ENCODE data around the gene FOXI1.
"Not testable (repeated sequence)": the region's sequence is repeated elsewhere in the genome, so short reads cannot be mapped to it uniquely, and the experiment has no call there.

Gene FOXI1

GRCh38 chr5:170092455-170093101, 13.1 kb upstream of the FOXI1 start:
- DNase-seq (ENCODE audit: low read depth in 2 of 2, low spot score in 1 of 2), result no peak

DNA sequence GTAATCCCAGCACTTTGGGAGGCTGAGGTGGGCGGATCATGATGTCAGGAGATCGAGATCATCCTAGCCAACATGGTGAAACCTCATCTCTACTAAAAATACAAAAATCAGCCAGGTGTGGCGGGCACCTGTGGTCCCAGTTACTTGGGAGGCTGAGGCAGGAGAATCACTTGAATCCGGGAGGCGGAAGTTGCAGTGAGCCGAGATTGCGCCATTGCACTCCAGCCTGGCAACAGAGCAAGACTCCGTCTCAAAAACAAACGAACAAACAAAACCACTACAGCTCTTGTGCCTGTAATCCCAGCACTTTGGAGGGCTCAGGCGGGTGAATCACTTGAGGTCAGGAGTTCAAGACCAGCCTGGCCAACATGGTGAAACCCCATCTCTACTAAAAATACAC, 11.4 kb upstream of the FOXI1 start:
- DNase-seq (ENCODE audit: low read depth in 2 of 2, low spot score in 1 of 2), result not testable (repeated sequence)

GRCh38 chr5:170095646-170096045, 10.1 kb upstream of the FOXI1 start:
- no peak for DNase-seq (ENCODE audit: low read depth in 2 of 2, low spot score in 1 of 2)

GRCh38 chr5:170097934-170098333, 7.8 kb upstream of the FOXI1 start:
- no peak for DNase-seq (ENCODE audit: low read depth in 2 of 2, low spot score in 1 of 2)

DNA sequence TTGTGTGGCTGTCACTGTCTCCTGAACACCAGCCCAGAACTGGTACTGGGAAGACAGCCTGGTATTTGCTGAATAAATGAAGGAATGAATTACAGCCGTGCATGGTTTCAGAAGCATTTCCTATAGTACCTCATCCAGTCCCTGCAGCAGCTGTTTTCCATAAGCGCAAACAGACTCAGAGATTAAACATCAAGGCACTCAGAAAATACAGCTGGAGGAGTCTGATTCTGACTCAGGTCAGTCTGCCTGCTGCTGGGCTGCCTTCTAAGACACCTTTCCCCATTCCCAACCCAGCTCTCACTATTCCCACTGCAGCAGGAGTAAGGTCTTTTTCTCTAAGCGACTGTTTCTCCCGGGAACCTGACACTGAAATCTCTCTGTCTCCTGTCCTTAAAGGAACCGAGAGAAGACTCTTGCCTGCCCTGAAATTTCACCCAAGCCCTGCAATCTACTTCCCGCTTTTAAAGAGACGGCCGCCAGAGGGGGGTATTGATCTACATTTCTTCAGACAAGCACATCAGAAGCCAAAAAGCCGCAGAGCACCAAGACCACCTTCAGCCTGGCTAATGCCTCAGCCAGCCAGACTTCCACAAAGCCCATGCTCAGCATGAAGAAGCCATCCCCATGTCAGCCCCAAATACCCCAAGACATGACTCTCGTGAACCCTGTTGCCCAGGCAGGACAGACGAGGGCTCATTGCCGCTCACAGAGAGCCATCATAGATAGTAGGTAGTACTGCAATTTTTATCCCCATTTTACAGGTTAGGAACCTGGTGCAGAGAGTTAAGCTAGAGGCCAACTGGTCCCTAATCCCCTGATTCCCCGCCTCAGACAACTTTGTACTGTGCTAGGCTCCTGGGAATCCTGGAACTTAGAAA, 5.4 kb upstream of the FOXI1 start:
- peak; percentile 22 to 51 for DNase-seq (ENCODE audit: low read depth in 2 of 2, low spot score in 1 of 2)

DNA sequence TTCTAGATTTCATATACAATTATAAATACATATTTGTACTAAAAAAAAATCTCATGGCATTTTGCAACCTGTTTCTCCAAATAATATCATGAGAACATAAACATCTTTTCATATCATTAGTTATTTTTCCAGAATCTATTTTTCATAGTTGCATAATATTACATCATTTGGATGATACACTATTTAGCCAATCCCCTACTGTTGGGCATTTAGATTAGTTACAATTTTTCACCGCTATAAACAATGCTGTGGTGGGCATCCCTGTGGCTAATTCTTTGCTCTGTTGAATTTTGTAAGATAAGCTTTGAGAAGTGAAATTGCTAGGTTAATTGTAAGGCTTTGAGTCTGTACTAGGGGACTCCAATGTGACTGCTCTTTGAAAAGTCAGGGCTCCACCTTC, 2.2 kb upstream of the FOXI1 start:
- no peak for DNase-seq (ENCODE audit: low read depth in 2 of 2, low spot score in 1 of 2)

DNA sequence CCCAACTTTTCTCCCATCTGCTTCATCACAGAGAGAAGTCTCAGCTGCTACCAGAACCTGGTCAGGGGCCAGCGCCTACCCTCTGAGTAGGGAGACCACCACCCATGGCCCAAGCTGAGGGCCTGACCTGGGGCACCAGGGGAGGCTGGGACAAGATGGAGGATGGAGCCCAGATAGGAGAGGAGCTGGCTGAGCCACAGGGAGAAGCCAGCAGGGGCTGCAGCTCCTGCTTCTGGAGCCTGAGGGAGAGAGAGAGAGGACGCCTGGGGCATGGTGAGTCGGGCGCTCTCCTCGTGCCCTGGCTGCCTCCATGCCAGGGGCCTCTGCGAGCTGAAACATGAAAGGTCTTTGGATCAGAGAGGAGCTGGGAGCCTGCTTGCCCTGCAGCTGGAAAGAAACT, 1.4 kb upstream of the FOXI1 start:
- DNase-seq (ENCODE audit: low read depth in 2 of 2, low spot score in 1 of 2), result no peak

- DNase-seq (ENCODE audit: low read depth in 2 of 2, low spot score in 1 of 2), result no peak
Measured at GRCh38 chr5:170104710-170105109, 987 bp upstream of the FOXI1 start.

DNA sequence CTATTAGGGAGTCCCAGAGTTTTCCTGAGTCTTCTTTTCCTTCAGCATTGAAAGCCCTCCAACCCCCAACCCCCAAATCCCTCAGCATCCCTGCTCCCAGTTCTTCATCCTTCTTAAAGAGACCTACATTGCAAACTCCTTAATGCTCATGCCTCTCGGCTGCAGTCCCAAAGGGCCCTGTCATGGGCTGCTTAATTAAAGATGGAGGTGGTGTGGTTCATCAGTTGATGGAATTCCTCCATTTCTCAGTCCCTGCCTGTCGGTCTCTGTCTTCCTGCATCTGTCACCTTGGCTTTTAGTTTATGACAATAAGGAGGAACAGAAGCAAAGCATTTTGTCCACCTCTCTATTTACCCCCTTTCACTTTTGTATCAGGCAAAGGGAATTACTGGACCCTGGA, 2.0 kb downstream of the FOXI1 start:
- DNase-seq (ENCODE audit: low read depth in 2 of 2, low spot score in 1 of 2), result no peak

- DNase-seq (ENCODE audit: low read depth in 2 of 2, low spot score in 1 of 2), result no peak
Measured at GRCh38 chr5:170108266-170108785, 2.6 kb downstream of the FOXI1 start.

- no peak for DNase-seq (ENCODE audit: low read depth in 2 of 2, low spot score in 1 of 2)
Measured at GRCh38 chr5:170109059-170110031, 3.6 kb downstream of the FOXI1 start.

- DNase-seq (ENCODE audit: low read depth in 2 of 2, low spot score in 1 of 2), result no peak
Measured at GRCh38 chr5:170110403-170111087, 4.8 kb downstream of the FOXI1 start.

- DNase-seq (ENCODE audit: low read depth in 2 of 2, low spot score in 1 of 2), result no peak
Measured at GRCh38 chr5:170111088-170111785, 5.5 kb downstream of the FOXI1 start.

- no peak for DNase-seq (ENCODE audit: low read depth in 2 of 2, low spot score in 1 of 2)
Measured at GRCh38 chr5:170112876-170113521, 7.3 kb downstream of the FOXI1 start.

DNA sequence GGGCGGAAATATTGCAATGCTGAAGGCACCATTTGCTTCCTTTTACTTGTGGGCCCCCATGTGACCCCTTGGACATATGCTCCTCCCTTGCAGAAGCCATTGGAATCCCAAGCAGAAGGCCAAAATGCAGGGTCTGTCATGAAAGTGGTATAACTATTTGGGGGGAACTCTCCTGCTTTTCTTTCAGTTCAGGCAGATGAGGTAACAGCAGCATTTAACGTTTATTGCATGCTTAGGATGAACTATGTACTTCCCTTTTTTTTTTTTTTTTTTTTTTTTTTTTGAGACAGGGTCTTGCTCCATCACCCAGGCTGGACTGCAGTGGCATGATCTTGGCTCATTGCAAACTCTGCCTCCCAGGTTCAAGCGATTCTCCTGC, 7.8 kb downstream of the FOXI1 start:
- no peak for DNase-seq (ENCODE audit: low read depth in 2 of 2, low spot score in 1 of 2)

DNA sequence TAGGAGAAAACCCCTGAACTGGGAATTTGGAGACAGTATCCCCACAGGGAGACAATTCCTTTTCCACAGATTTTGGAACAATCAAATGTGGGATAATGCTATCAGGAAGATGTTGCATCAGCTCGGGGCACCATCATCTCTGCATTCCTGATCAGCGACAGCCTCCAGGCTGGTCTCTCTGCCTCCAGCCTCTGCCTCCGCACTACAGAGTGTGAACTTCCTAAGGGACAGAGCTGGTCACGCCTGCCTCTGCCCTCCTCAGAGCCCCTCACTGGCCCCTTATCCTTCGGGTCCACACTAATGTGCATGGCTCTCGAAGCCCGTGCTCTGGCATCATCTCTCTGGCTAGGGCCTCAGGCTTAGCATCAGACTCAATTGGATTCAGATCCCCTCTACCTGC, 8.6 kb downstream of the FOXI1 start:
- no peak for DNase-seq (ENCODE audit: low read depth in 2 of 2, low spot score in 1 of 2)

DNA sequence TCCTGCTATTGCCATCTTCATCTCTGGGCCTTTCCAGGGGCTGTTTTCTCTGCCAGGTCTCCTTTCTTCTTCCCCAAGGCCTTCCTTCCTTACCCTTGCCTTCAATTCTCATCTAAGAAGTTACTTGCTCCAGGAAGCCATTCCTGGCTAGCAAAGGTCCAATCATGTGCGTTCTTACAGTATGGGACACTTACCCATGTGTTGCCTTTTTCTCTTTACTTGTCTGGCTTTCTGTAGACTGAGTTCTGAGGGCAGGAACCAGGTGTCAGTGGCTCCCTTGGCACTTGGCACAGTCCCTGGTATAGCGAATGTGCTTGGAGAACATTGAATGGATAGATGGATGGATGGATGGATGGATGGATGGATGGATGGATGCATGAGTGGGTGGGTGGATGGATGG, 10.2 kb downstream of the FOXI1 start:
- no peak for DNase-seq (ENCODE audit: low read depth in 2 of 2, low spot score in 1 of 2)

- no peak for DNase-seq (ENCODE audit: low read depth in 2 of 2, low spot score in 1 of 2)
Measured at GRCh38 chr5:170117736-170118135, 12.0 kb downstream of the FOXI1 start.

DNA sequence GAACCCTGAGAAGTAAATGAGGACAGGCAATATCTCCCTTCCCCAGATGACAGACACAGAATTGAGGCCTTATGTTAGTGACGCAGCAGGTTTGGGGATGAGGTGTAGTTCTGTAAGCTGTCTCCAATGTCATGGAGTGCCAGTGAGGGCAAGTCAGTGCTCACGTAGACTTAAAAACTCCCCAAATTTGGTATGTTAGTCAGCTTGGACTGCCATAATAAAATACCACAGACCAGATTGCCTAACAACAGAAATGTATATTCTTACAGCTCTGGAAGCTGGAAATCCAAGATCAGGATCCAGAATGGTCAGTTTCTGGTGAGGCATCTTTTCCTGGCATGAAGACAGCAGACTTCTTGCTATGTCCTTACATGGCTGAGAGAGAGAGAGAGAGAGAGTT, 14.9 kb downstream of the FOXI1 start:
- no peak for DNase-seq (ENCODE audit: low read depth in 2 of 2, low spot score in 1 of 2)

DNA sequence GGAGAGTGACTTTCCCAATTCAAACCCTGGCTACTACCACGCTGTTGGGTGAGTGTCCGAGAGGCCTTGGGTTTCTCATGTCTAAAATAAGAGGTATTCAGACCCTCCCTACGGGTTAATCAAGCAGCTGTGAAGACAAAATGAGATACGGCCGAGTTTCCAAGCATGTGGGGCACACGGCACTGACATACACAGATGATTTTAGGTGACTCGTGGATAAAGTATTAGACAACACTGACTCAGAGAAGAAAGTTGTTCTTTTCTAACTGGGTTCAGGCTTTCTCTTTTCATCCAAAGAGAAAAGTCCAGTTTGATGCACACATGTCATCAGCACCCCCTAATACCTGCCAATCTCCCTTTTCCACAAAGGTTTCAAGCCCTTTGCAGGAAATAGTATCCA, 15.6 kb downstream of the FOXI1 start:
- DNase-seq (ENCODE audit: low read depth in 2 of 2, low spot score in 1 of 2), result no peak
